Liver (tissue), 9 donors: ENCODE measurements around the gene CUEDC1. TPM values are rescaled to one million over a fixed set of nuclear protein-coding genes. Genes with fewer than 3 reads are reported as not detected.
A peak's percentile ranks its signal among the peaks of the same experiment; 100 is the strongest.

Experiments used
- DNase-seq: peaks from one replicate; pipeline ENCODE4 v3.0.0-alpha.2; 2017; ENCODE audit warnings: low spot score
- H3K27ac ChIP-seq, 2 donors: one replicate each; pipeline ENCODE4 v1.7.0; 2013; ENCODE audit warnings: inconsistent platforms in 2 of 2, low read length in 2 of 2, control low read depth in 1 of 2, low read depth in 1 of 2, mild to moderate bottlenecking in 1 of 2
- H3K27me3 ChIP-seq, 4 donors: one replicate each; pipeline versions ENCODE4 v1.6.1 to v1.7.0; 2013; ENCODE audit warnings: low read length in 3 of 4, inconsistent platforms in 1 of 4, mild to moderate bottlenecking in 1 of 4, moderate library complexity in 1 of 4; ENCODE audit not compliant: control insufficient read depth in 4 of 4, insufficient read depth in 4 of 4
- H3K36me3 ChIP-seq, 4 donors: one replicate each; pipeline versions ENCODE4 v1.6.1 to v1.7.0; 2013; ENCODE audit warnings: low read length in 3 of 4, mild to moderate bottlenecking in 3 of 4, low read depth in 1 of 4, moderate library complexity in 1 of 4; ENCODE audit not compliant: control insufficient read depth in 4 of 4, insufficient read depth in 3 of 4
- H3K4me1 ChIP-seq, 4 donors: one replicate each; pipeline versions ENCODE4 v1.6.1 to v1.7.0; 2013; ENCODE audit warnings: low read length in 3 of 4, mild to moderate bottlenecking in 3 of 4, moderate library complexity in 1 of 4; ENCODE audit not compliant: control insufficient read depth in 4 of 4, insufficient read depth in 4 of 4
- H3K4me3 ChIP-seq, 3 donors: one replicate each; pipeline versions ENCODE4 v1.6.1 to v1.7.0; 2013; ENCODE audit warnings: low read length in 3 of 3, control low read depth in 1 of 3, low read depth in 1 of 3, mild to moderate bottlenecking in 1 of 3
- H3K9ac ChIP-seq, 2 donors: one replicate each; pipeline ENCODE4 v1.7.0; 2013; ENCODE audit warnings: low read length in 2 of 2, mild to moderate bottlenecking in 2 of 2, moderate library complexity in 2 of 2, control low read depth in 1 of 2, low read depth in 1 of 2
- H3K9me3 ChIP-seq, 4 donors: one replicate each; pipeline versions ENCODE4 v1.6.1 to v1.7.0; 2013; ENCODE audit warnings: low read length in 3 of 4; ENCODE audit not compliant: control insufficient read depth in 4 of 4
- ATF3 ChIP-seq: IDR thresholded peaks from 2 replicates; pipeline ENCODE4 v1.6.1; 2016; ENCODE audit warnings: antibody characterized with exemption
- CTCF ChIP-seq: fragments of 150-350 bp; IDR thresholded peaks from 2 replicates; pipeline ENCODE4 v1.5.1; 2017; ENCODE audit warnings: improper control_type of control experiment, low read depth, low read length; ENCODE audit not compliant: missing input control
- EGR1 ChIP-seq, 2 donors: IDR thresholded peaks; 2 replicates each; pipeline ENCODE4 v1.6.1; 2016 to 2018; ENCODE audit warnings: antibody characterized with exemption in 2 of 2, low read depth in 2 of 2
- FOXA1 ChIP-seq: IDR thresholded peaks from 2 replicates; pipeline ENCODE4 v1.6.1; 2016; ENCODE audit warnings: antibody characterized with exemption
- FOXA2 ChIP-seq: IDR thresholded peaks from 2 replicates; pipeline ENCODE4 v1.6.1; 2016; ENCODE audit warnings: antibody characterized with exemption
- GABPA ChIP-seq, 2 donors: IDR thresholded peaks in 1 of 2; conservative IDR thresholded peaks in 1 of 2; 2 replicates each; pipeline ENCODE4 v1.6.1; 2016; ENCODE audit warnings: antibody characterized with exemption in 2 of 2, mild to moderate bottlenecking in 1 of 2, moderate library complexity in 1 of 2
- HNF4A ChIP-seq, 2 donors: conservative IDR thresholded peaks; 2 replicates each; pipeline ENCODE4 v1.6.1; 2016; ENCODE audit warnings: antibody characterized with exemption in 2 of 2, mild to moderate bottlenecking in 2 of 2
- HNF4G ChIP-seq: IDR thresholded peaks from 2 replicates; pipeline ENCODE4 v1.6.1; 2016; ENCODE audit warnings: antibody characterized with exemption
- JUND ChIP-seq, 2 donors: IDR thresholded peaks; 2 replicates each; pipeline ENCODE4 v1.6.1; 2016; ENCODE audit warnings: antibody characterized with exemption in 2 of 2
- MAX ChIP-seq: IDR thresholded peaks from 2 replicates; pipeline ENCODE4 v1.6.1; 2016; ENCODE audit warnings: antibody characterized with exemption
- NR2F2 ChIP-seq: IDR thresholded peaks from 2 replicates; pipeline ENCODE4 v1.6.1; 2016; ENCODE audit warnings: antibody characterized with exemption
- RAD21 ChIP-seq, 2 donors: IDR thresholded peaks; 2 replicates each; pipeline ENCODE4 v1.6.1; 2016; ENCODE audit warnings: antibody characterized with exemption in 2 of 2, mild to moderate bottlenecking in 2 of 2
- REST ChIP-seq: IDR thresholded peaks from 2 replicates; pipeline ENCODE4 v1.6.1; 2016; ENCODE audit warnings: antibody characterized with exemption, mild to moderate bottlenecking
- RXRA ChIP-seq, 2 donors: IDR thresholded peaks; 2 replicates each; pipeline ENCODE4 v1.6.1; 2017 to 2018; ENCODE audit warnings: antibody characterized with exemption in 2 of 2, mild to moderate bottlenecking in 1 of 2
- SP1 ChIP-seq: IDR thresholded peaks from 2 replicates; pipeline ENCODE4 v1.6.1; 2018; ENCODE audit warnings: antibody characterized with exemption, mild to moderate bottlenecking
- YY1 ChIP-seq: IDR thresholded peaks from 2 replicates; pipeline ENCODE4 v1.6.1; 2016; ENCODE audit warnings: antibody characterized with exemption, mild to moderate bottlenecking
- ZBTB33 ChIP-seq: IDR thresholded peaks from 2 replicates; pipeline ENCODE4 v1.6.1; 2016; ENCODE audit warnings: antibody characterized with exemption
- WGBS: extraction: QIAGEN DNeasy Blood & Tissue Kit; methylation state at CpG from one replicate; pipeline ENCODE4 v1.1.7; 2013; 5-methylcytosine and 5-hydroxymethylcytosine counted together
- polyA plus RNA-seq, 2 donors: library from polyadenylated mRNA; stranded (reverse) in 1 of 2; unstranded in 1 of 2; fragments of 200-250 nt in 1 of 2; fragments of >200 nt in 1 of 2; fragmentation: Nextera tagmentation in 1 of 2; extraction: Ambion mirVana in 1 of 2; gene quantifications; one replicate each; pipeline versions ENCODE4 v1.2.1 to v1.2.3, GENCODE V29; 2013 to 2015
- total RNA-seq, 2 donors: library from RNA; depleted of rRNA; stranded (reverse); fragments of >200 nt; gene quantifications; one replicate each; pipeline ENCODE4 v1.2.3, GENCODE V29; 2014
- donor health status: healthy.
- donor health status: healthy.
- donor health status: healthy.
- donor health status: healthy.
- donor health status: healthy.

Gene CUEDC1
- total and polyA plus RNA-seq, 4 donors, result 2.6 to 4.9 (median 3.4) TPM

- H3K9ac ChIP-seq, result no peak overlapping the region
- H3K4me1 ChIP-seq, result peaks cover 8 to 24% (median 20%) of the 10 kb centered on the region in 4 donors
- TF ChIP-seq FOXA2 (no peak), RAD21 (IDR thresholded peaks at IDR 0.05) (no peak), ATF3 (no peak), CTCF (no peak), HNF4A (conservative IDR thresholded peaks at IDR 0.05) (no peak), JUND (IDR thresholded peaks at IDR 0.05) (no peak), GABPA (IDR thresholded peaks at IDR 0.05 in 1 of 2, conservative IDR thresholded peaks at IDR 0.05 in 1 of 2) (no peak)
- no peaks in the 10 kb centered on the region for H3K36me3 ChIP-seq
- no peaks in the 10 kb centered on the region for H3K27me3 ChIP-seq
- no peaks in the 10 kb centered on the region for H3K9me3 ChIP-seq
- H3K27ac ChIP-seq, result peak overlapping the region in 1 of 2 donors; percentile 28
- H3K4me3 ChIP-seq, result peak overlapping the region in 1 of 3 donors; percentile 89
- no peak for DNase-seq
- WGBS, result 80% methylated on average over 13 of the region's 13 CpGs
These were observed 1.4 kb downstream of the CUEDC1 start for GRCh38 chr17:57953705-57954396.

- H3K4me1 ChIP-seq, result peaks cover 8 to 24% (median 20%) of the 10 kb centered on the region in 4 donors
- TF ChIP-seq GABPA (IDR thresholded peaks at IDR 0.05 in 1 of 2, conservative IDR thresholded peaks at IDR 0.05 in 1 of 2), result no peak
- peak; percentile 56 for TF ChIP-seq NR2F2
- no peak for TF ChIP-seq EGR1 (IDR thresholded peaks at IDR 0.05; ENCODE audit: low read depth in 2 of 2)
- TF ChIP-seq ZBTB33, result peak; percentile 20
- TF ChIP-seq ATF3, result no peak
- peak; percentile 36 for TF ChIP-seq REST
- TF ChIP-seq JUND (IDR thresholded peaks at IDR 0.05), result peak in 1 of 2 donors; percentile 27
- TF ChIP-seq HNF4A (conservative IDR thresholded peaks at IDR 0.05), result peak; percentile 84 to 90
- peak; percentile 60 for TF ChIP-seq YY1
- no peak for TF ChIP-seq RAD21 (IDR thresholded peaks at IDR 0.05)
- TF ChIP-seq FOXA1, result no peak
- TF ChIP-seq HNF4G, result peak; percentile 46
- peak; percentile 73 to 81 for TF ChIP-seq RXRA (IDR thresholded peaks at IDR 0.05)
- no peak for TF ChIP-seq MAX
- TF ChIP-seq SP1, result peak; percentile 60
- no peak for TF ChIP-seq FOXA2
- H3K36me3 ChIP-seq, result no peaks in the 10 kb centered on the region
- H3K4me3 ChIP-seq, result no peak overlapping the region
- DNase-seq, result no peak
- no peaks in the 10 kb centered on the region for H3K9me3 ChIP-seq
- H3K9ac ChIP-seq, result no peak overlapping the region
- H3K27me3 ChIP-seq, result no peaks in the 10 kb centered on the region
- no peak overlapping the region for H3K27ac ChIP-seq
- 48% methylated on average over 1 of the region's 1 CpG for WGBS
These were observed 2.0 kb downstream of the CUEDC1 start for GRCh38 chr17:57953219-57953618.
